ENCODE data around the gene LDB3.
A peak's percentile ranks its signal among the peaks of the same experiment; 100 is the strongest.

The LDB3 gene

GRCh38 chr10:86770412-86770960, 102.2 kb downstream of the LDB3 start:
- ChIA-PET POLR2A (interaction anchor here (1.9 kb wide), 1 partner anchor 13 kb away, joined by 9 read pairs; no protein-coding TSS in a partner anchor), CTCF (interaction anchor here (0.7 to 2.3 kb wide), 4 partner anchors 15 to 130 kb away, joined by 3 to 9 read pairs (median 4); no protein-coding TSS in a partner anchor)
- no peaks in the 10 kb centered on the region for H3K36me3 ChIP-seq (ENCODE audit: control insufficient read depth in 2 of 2, insufficient read depth in 1 of 2, low read length in 2 of 2)
- H3K9me3 ChIP-seq (ENCODE audit: control insufficient read depth, insufficient read depth, low read depth, low read length): no peaks in the 10 kb centered on the region
- H3K27ac ChIP-seq (ENCODE audit: extremely low read depth, low read depth, low read length): no peak overlapping the region
- no peak overlapping the region for H3K4me3 ChIP-seq (ENCODE audit: low read depth, low read length)
- peaks cover 12% of the 10 kb centered on the region for H3K4me1 ChIP-seq (ENCODE audit: control insufficient read depth, insufficient read depth, low read length)
- TF ChIP-seq KLF9 (tag by site-specific recombination; IDR thresholded peaks at IDR 0.05; ENCODE audit: low read depth) (0 out of 2 replicates have a peak, but pooled peaks have one; percentile 31), ZNF335 (tag by site-specific recombination; conservative IDR thresholded peaks at IDR 0.05) (no peak), PRDM4 (tag by site-specific recombination; IDR thresholded peaks at IDR 0.05) (no peak), ZNF266 (tag by site-specific recombination; IDR thresholded peaks at IDR 0.05; ENCODE audit: low read depth) (no peak), PRDM2 (tag by site-specific recombination; IDR thresholded peaks at IDR 0.05; ENCODE audit: borderline replicate concordance) (no peak), ZNF341 (tag by site-specific recombination; IDR thresholded peaks at IDR 0.05; ENCODE audit: low read depth) (peak; percentile 65), ZXDB (tag by site-specific recombination; IDR thresholded peaks at IDR 0.05) (no peak), ZNF274 (IDR thresholded peaks at IDR 0.05; ENCODE audit: low read length) (no peak), ZNF274 (tag by site-specific recombination; IDR thresholded peaks at IDR 0.05; ENCODE audit: borderline replicate concordance) (no peak), ZNF426 (tag by site-specific recombination; IDR thresholded peaks at IDR 0.05) (no peak), ZNF660 (tag by site-specific recombination; IDR thresholded peaks at IDR 0.05) (no peak), TCF7L2 (IDR thresholded peaks at IDR 0.05; ENCODE audit: borderline replicate concordance, low read depth, low read length) (no peak), HOXD13 (CRISPR knock-in tag; IDR thresholded peaks at IDR 0.05; ENCODE audit: borderline replicate concordance) (no peak)

GRCh38 chr10:86773498-86773897, 105.2 kb downstream of the LDB3 start:
- ChIA-PET CTCF (interaction anchor here (0.6 kb wide), 1 partner anchor 48 kb away, joined by 3 read pairs; no protein-coding TSS in a partner anchor), POLR2A (interaction anchor here (0.6 to 0.7 kb wide), 3 partner anchors 40 to 368 kb away, joined by 3 to 4 read pairs (median 3); no protein-coding TSS in a partner anchor)
- TF ChIP-seq PATZ1 (tag by site-specific recombination; IDR thresholded peaks at IDR 0.05) (no peak), SP3 (tag by site-specific recombination; IDR thresholded peaks at IDR 0.05) (no peak), ZNF677 (tag by site-specific recombination; IDR thresholded peaks at IDR 0.05) (no peak), ZNF776 (tag by site-specific recombination; IDR thresholded peaks at IDR 0.05; ENCODE audit: borderline replicate concordance) (no peak)

More at GRCh38 chr10:86773498-86773897, 105.2 kb downstream of the LDB3 start:
- H3K36me3 ChIP-seq (ENCODE audit: control insufficient read depth in 2 of 2, insufficient read depth in 1 of 2, low read length in 2 of 2): no peaks in the 10 kb centered on the region
- H3K4me3 ChIP-seq (ENCODE audit: low read depth, low read length): no peak overlapping the region
- peaks cover 13% of the 10 kb centered on the region for H3K4me1 ChIP-seq (ENCODE audit: control insufficient read depth, insufficient read depth, low read length)
- no peak overlapping the region for H3K27ac ChIP-seq (ENCODE audit: extremely low read depth, low read depth, low read length)
- no peaks in the 10 kb centered on the region for H3K9me3 ChIP-seq (ENCODE audit: control insufficient read depth, insufficient read depth, low read depth, low read length)
